Ovary (tissue), 9 donors: ENCODE measurements around the gene AKT1. TPM values are rescaled to one million over a fixed set of nuclear protein-coding genes. Genes with fewer than 3 reads are reported as not detected.
"Not testable (repeated sequence)": the region's sequence is repeated elsewhere in the genome, so short reads cannot be mapped to it uniquely, and the experiment has no call there.

ENCODE experiments used
- DNase-seq, 5 donors: peaks; one replicate each; pipeline ENCODE4 v3.0.0-alpha.2; 2019 to 2020
- H3K27ac ChIP-seq, 2 donors: fragments of 200-600 bp; one replicate each; pipeline versions ENCODE4 v1.5.1 to v1.8.0; 2019 to 2022
- H3K27me3 ChIP-seq: fragments of 200-600 bp; one replicate; pipeline ENCODE4 v1.8.0; 2022
- H3K36me3 ChIP-seq: fragments of 200-600 bp; sonication (generic); one replicate; pipeline ENCODE4 v1.5.1; 2019
- H3K4me1 ChIP-seq: one replicate; pipeline ENCODE4 v1.8.1; 2013; ENCODE audit warnings: mild to moderate bottlenecking, moderate library complexity; ENCODE audit not compliant: insufficient read depth
- H3K4me3 ChIP-seq: fragments of 200-600 bp; sonication (generic); one replicate; pipeline ENCODE4 v1.5.1; 2017
- H3K9me3 ChIP-seq, 2 donors: fragments of 200-600 bp in 1 of 2; sonication (generic) in 1 of 2; one replicate each; pipeline versions ENCODE4 v1.5.1 to v1.8.1; 2013 to 2019; ENCODE audit warnings: mild to moderate bottlenecking in 1 of 2, moderate library complexity in 1 of 2
- CTCF ChIP-seq, 3 donors: fragments of 450-650 bp in 2 of 3; fragments of 200-600 bp in 1 of 3; IDR thresholded peaks; one replicate each; pipeline versions ENCODE4 v1.5.1 to v1.8.0; 2016 to 2022; ENCODE audit warnings: antibody characterized with exemption in 3 of 3, mild to moderate bottlenecking in 1 of 3
- EP300 ChIP-seq: sonication (generic); formaldehyde crosslinking; IDR thresholded peaks from one replicate; pipeline ENCODE4 v1.6.1; 2017; ENCODE audit warnings: antibody characterized with exemption
- POLR2A ChIP-seq: fragments of 450-650 bp; IDR thresholded peaks from one replicate; pipeline ENCODE4 v1.6.1; 2017; ENCODE audit warnings: antibody characterized with exemption, mild to moderate bottlenecking, moderate library complexity
- WGBS, 3 donors: extraction: QIAGEN DNeasy Blood & Tissue Kit in 1 of 3; methylation state at CpG; one replicate each; pipeline versions ENCODE4 v1.1.5 to v1.1.7; 2013 to 2017; 5-methylcytosine and 5-hydroxymethylcytosine counted together
- intact Hi-C, 4 donors: fragments of 100-400 bp; cut with DNase I; formaldehyde crosslinking; loops; one replicate each; pipeline versions ENCODE4 v1.11.0 to v1.15.1; 2022 to 2023
- polyA plus RNA-seq, 2 donors: library from polyadenylated mRNA; stranded (reverse); fragments of 200-250 nt in 1 of 2; fragments of 350-450 nt in 1 of 2; fragmentation: Illumina TruSeq in 1 of 2; extraction: RNeasy Lipid Tissue Mini Kit (QIAGEN cat#74804) in 1 of 2; gene quantifications; one replicate each; pipeline ENCODE4 v1.2.3, GENCODE V29; 2013 to 2014
- total RNA-seq, 7 donors: library from RNA; depleted of rRNA in 2 of 7; stranded (reverse); fragments of >200 nt in 2 of 7; fragmentation: NEBNext Ultra II Directional in 3 of 7; extraction: Animal tissue kit (Norgen Biotek cat#: 25700) in 3 of 7; gene quantifications; one replicate each; pipeline versions ENCODE4 v1.1.0 to v1.2.4, GENCODE V29; 2016 to 2023
- donor health status: DM: no; HTN: no; CAD: no; lungs with moderate emphysema.
- donor health status: DM: no; HTN: no; CAD: no.
- donor health status: Bipolar disorder and iron deficiency.
- donor health status: DM: yes; HTN: yes; CAD: no.
- donor health status: DM: no; HTN: no; CAD: no.
- donor health status: DM: yes; HTN: yes; CAD: no.

AKT1 gene
- total and polyA plus RNA-seq, 9 donors: 53.9 to 105 (median 95.4) TPM

- H3K36me3 ChIP-seq: no peaks in the 10 kb centered on the region
- no peaks in the 10 kb centered on the region for H3K9me3 ChIP-seq
- intact Hi-C loops: no loop called here
- DNase-seq: no peak
- no peak for TF ChIP-seq EP300
- TF ChIP-seq CTCF (IDR thresholded peaks at IDR 0.05): no peak
- no peak for TF ChIP-seq POLR2A
- WGBS, 3 donors: 1 to 3% (median 1%) methylated on average over 27 to 30 of the region's 30 CpGs
- H3K4me1 ChIP-seq: peaks cover 13% of the 10 kb centered on the region
- H3K4me3 ChIP-seq: peak overlapping the region; percentile 94
- H3K27ac ChIP-seq: peak overlapping the region; percentile 70 to 82
- no peaks in the 10 kb centered on the region for H3K27me3 ChIP-seq
Measured at GRCh38 chr14:104753528-104754212, 41.9 kb downstream of the AKT1 start.

GRCh38 chr14:104752735-104753527 is 42.6 kb downstream of the AKT1 start, which contains the start of gene SIVA1:
SIVA1 (plus strand) TSS chr14:104753147; CDS start chr14:104753202, 55 bp downstream.
- H3K27ac ChIP-seq: peak within 1 kb of the TSS; percentile 70 to 82
- peak; percentile 99 to 100 (median 99) for DNase-seq
- TF ChIP-seq EP300: no peak
- peak in 1 of 3 donors; percentile 37 for TF ChIP-seq CTCF (IDR thresholded peaks at IDR 0.05)
- peak; percentile 95 for TF ChIP-seq POLR2A
- 1% methylated on average over 70 to 95 of the region's 95 CpGs for WGBS, 3 donors
- no peaks in the 10 kb centered on the region for H3K9me3 ChIP-seq
- H3K27me3 ChIP-seq: no peaks in the 10 kb centered on the region
- intact Hi-C loops: no loop called here
- peak within 1 kb of the TSS; percentile 94 for H3K4me3 ChIP-seq
- H3K36me3 ChIP-seq: no peaks in the 10 kb centered on the region
- peaks cover 13% of the 10 kb centered on the region for H3K4me1 ChIP-seq

GRCh38 chr14:104752423-104752734 is 43.2 kb downstream of the AKT1 start:
- Histone ChIP-seq H3K4me1 (peaks cover 13% of the 10 kb centered on the region), H3K27me3 (no peaks in the 10 kb centered on the region), H3K9me3 (no peaks in the 10 kb centered on the region), H3K27ac (peak overlapping the region in 1 of 2 donors; percentile 82), H3K36me3 (no peaks in the 10 kb centered on the region), H3K4me3 (peak overlapping the region; percentile 94)
- intact Hi-C loops: no loop called here
- TF ChIP-seq CTCF (IDR thresholded peaks at IDR 0.05) (no peak), POLR2A (no peak), EP300 (no peak)
- no peak for DNase-seq
- 1 to 5% (median 4%) methylated on average over 21 of the region's 21 CpGs for WGBS, 3 donors

- TF ChIP-seq CTCF (IDR thresholded peaks at IDR 0.05) (no peak), EP300 (no peak), POLR2A (no peak)
- H3K4me3 ChIP-seq: peak overlapping the region; percentile 94
- intact Hi-C loops: no loop called here
- 74% methylated on average over 71 to 90 of the region's 90 CpGs for WGBS, 3 donors
- H3K9me3 ChIP-seq: no peaks in the 10 kb centered on the region
- H3K4me1 ChIP-seq: peaks cover 13% of the 10 kb centered on the region
- peak in 4 of 5 donors; percentile 40 to 69 (median 67) for DNase-seq
- H3K36me3 ChIP-seq: no peaks in the 10 kb centered on the region
- H3K27me3 ChIP-seq: no peaks in the 10 kb centered on the region
- H3K27ac ChIP-seq: peak overlapping the region in 1 of 2 donors; percentile 82
Measured at GRCh38 chr14:104751539-104752422, 43.8 kb downstream of the AKT1 start.

- H3K9me3 ChIP-seq, intact Hi-C loops, H3K4me3 ChIP-seq, H3K36me3 ChIP-seq, H3K27ac ChIP-seq, H3K27me3 ChIP-seq, DNase-seq: not testable (repeated sequence)
- 79 to 84% (median 83%) methylated on average over 5 of the region's 5 CpGs for WGBS, 3 donors
- peaks cover 13% of the 10 kb centered on the region for H3K4me1 ChIP-seq
Measured at GRCh38 chr14:104750753-104751057, 44.8 kb downstream of the AKT1 start.
